ENCODE results near the gene CYP46A1. TPM values are rescaled to one million over a fixed set of nuclear protein-coding genes. Genes with fewer than 3 reads are reported as not detected.

The CYP46A1 gene
- total RNA-seq, 1 experiment from 2014 or later, result 0.59 TPM

DNA sequence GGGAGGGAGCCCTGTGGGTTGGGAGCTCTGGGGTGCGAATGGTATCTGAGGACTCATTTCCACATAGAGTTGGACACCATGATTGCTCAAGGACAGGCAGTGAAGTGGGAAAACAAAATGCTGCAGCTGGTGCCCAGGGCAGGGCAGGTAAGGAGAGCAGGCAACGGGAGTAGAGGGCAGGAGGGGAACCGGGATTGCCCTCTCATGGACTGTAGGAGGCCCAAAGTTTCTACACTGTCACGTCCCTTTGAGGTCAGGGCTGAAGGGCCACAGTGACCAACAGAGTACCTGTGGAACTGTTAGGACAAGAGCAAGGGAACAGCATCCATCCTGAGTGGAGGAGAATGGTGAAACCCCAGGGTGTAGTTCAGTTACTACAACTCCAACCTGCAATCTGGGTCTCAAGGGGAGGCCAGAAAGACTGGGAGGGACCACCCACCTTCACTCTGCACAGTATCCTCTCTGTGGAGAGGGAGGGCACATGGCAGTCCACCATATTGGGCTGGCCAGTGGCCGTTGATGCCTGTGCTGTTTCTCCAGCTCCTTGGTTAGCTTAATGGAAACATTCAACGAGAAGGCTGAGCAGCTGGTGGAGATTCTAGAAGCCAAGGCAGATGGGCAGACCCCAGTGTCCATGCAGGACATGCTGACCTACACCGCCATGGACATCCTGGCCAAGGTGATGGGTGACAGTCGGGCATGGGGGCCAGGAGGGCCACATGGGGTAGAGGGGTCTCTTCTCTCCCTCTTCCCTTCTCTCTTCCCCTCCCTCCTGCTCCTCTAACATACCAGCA, 22.2 kb downstream of the CYP46A1 start:
- no peak overlapping the region for H3K4me3 Mint-ChIP-seq
- DNase-seq, result peak; percentile 14
- Histone ChIP-seq H4K5ac (ENCODE audit: insufficient read length, low read depth, low read length) (no peak overlapping the region), H3K79me2 (ENCODE audit: insufficient read depth, low read length) (no peaks in the 10 kb centered on the region), H2BK5ac (ENCODE audit: insufficient read length, low read length) (no peak overlapping the region), H3K18ac (ENCODE audit: insufficient read length, low read depth, low read length) (no peak overlapping the region), H2AK5ac (ENCODE audit: insufficient read length, low read length) (no peak overlapping the region), H3K79me1 (ENCODE audit: insufficient read depth, low read depth, low read length, poor library complexity, severe bottlenecking) (no peaks in the 10 kb centered on the region), H3K4me1 (ENCODE audit: insufficient read depth, low read length) (no peaks in the 10 kb centered on the region), H2BK120ac (ENCODE audit: low read depth, low read length, poor library complexity, severe bottlenecking) (no peak overlapping the region), H2AFZ (ENCODE audit: low read length) (no peak overlapping the region), H3K4me2 (ENCODE audit: insufficient read depth, insufficient read length, low read length) (no peak overlapping the region), H3K14ac (ENCODE audit: insufficient read depth, low read length) (no peak overlapping the region), H3K9ac (ENCODE audit: extremely low read depth, insufficient read length, low read length) (no peak overlapping the region), H3K27me3 (ENCODE audit: insufficient read depth, low read length) (no peaks in the 10 kb centered on the region), H4K91ac (ENCODE audit: insufficient read length, low read depth, low read length) (no peak overlapping the region), H3K9me3 (ENCODE audit: control insufficient read depth, low read depth, low read length) (peaks cover 11% of the 10 kb centered on the region), H3T11ph (ENCODE audit: low read length) (no peak overlapping the region), H3K23me2 (ENCODE audit: insufficient read length, low read depth, low read length, poor library complexity, severe bottlenecking) (peaks cover 4% of the 10 kb centered on the region), H4K8ac (replicated peaks; ENCODE audit: insufficient read length, low read depth, low read length) (no peak overlapping the region), H3K56ac (ENCODE audit: insufficient read length, low read depth, low read length) (no peak overlapping the region), H2BK12ac (ENCODE audit: insufficient read length, low read depth, low read length) (no peak overlapping the region), H3K27ac (ENCODE audit: insufficient read length, low read depth, low read length) (no peak overlapping the region), H3K23ac (ENCODE audit: insufficient read length, low read depth, low read length) (no peak overlapping the region), H4K20me1 (ENCODE audit: control insufficient read depth, insufficient read depth, insufficient read length) (no peaks in the 10 kb centered on the region), H2BK15ac (ENCODE audit: low read depth, low read length) (no peak overlapping the region), H2BK20ac (ENCODE audit: low read depth, low read length, poor library complexity, severe bottlenecking) (no peak overlapping the region), H3K4ac (ENCODE audit: low read depth, low read length) (no peak overlapping the region)
- peaks cover 26 to 27% of the 10 kb centered on the region in 2 experiments for H3K9me3 Mint-ChIP-seq
- no peaks in the 10 kb centered on the region for H3K4me1 Mint-ChIP-seq
- H3K27ac Mint-ChIP-seq, result no peak overlapping the region; a peak in 1 of 7 replicates
- H3K27me3 Mint-ChIP-seq (ENCODE audit: low read depth), result peaks cover 10% of the 10 kb centered on the region
- WGBS (ENCODE audit: extremely low coverage, insufficient read length, low lambda C conversion rate), result no CpG with 5 or more reads among the region's 8 CpGs
- H3K36me3 Mint-ChIP-seq (ENCODE audit: insufficient read depth in 1 of 3, low read depth in 3 of 3), result peaks cover 16 to 24% (median 18%) of the 10 kb centered on the region in 3 experiments
- TF ChIP-seq, protein P1, sequence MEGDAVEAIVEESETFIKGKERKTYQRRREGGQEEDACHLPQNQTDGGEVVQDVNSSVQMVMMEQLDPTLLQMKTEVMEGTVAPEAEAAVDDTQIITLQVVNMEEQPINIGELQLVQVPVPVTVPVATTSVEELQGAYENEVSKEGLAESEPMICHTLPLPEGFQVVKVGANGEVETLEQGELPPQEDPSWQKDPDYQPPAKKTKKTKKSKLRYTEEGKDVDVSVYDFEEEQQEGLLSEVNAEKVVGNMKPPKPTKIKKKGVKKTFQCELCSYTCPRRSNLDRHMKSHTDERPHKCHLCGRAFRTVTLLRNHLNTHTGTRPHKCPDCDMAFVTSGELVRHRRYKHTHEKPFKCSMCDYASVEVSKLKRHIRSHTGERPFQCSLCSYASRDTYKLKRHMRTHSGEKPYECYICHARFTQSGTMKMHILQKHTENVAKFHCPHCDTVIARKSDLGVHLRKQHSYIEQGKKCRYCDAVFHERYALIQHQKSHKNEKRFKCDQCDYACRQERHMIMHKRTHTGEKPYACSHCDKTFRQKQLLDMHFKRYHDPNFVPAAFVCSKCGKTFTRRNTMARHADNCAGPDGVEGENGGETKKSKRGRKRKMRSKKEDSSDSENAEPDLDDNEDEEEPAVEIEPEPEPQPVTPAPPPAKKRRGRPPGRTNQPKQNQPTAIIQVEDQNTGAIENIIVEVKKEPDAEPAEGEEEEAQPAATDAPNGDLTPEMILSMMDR (conservative IDR thresholded peaks at IDR 0.05), result no peak

Measured in H9 (cell line).